ENCODE measurements around the gene FAT2. TPM values are rescaled to one million over a fixed set of nuclear protein-coding genes. Genes with fewer than 3 reads are reported as not detected.

The FAT2 gene
- total and polyA plus RNA-seq, 9 donors, result 0.26 to 4.9 (median 0.49) TPM

DNA sequence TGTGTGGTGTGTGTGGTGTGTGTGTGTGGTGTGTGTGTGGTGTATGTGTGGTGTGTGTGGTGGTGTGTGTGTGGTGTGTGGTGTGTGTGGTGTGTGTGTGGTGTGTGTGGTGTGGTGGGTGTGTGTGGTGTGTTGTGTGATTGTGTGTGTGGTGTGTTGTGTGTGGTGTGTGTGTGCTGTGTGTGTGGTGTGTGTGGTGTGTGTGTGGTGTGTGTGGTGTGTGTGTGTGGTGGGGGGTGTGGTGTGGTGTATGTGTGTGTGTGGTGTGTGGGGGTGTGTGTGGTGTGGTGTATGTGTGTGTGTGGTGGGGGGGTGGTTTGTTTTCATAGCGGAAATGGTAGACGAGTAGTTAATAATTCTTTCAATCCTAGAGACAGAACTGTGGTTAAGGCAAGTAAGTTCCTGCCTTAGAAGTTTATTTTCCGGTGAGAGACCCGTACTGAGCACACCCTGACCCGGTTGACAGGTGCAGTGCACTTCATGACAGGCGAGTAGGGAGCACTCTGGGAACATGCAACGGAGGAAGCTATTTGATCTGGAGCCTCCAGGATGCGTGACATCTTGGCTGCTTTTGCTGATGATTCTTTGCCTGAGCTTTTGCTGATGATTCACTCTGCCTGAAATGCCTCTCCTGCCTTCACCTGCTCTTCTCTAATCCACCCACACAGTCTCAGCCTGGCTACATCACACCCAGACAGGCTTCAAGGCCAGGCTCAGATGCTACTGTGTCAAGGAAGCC, 21.7 kb upstream of the FAT2 start:
- DNase-seq, result peak; percentile 71

DNA sequence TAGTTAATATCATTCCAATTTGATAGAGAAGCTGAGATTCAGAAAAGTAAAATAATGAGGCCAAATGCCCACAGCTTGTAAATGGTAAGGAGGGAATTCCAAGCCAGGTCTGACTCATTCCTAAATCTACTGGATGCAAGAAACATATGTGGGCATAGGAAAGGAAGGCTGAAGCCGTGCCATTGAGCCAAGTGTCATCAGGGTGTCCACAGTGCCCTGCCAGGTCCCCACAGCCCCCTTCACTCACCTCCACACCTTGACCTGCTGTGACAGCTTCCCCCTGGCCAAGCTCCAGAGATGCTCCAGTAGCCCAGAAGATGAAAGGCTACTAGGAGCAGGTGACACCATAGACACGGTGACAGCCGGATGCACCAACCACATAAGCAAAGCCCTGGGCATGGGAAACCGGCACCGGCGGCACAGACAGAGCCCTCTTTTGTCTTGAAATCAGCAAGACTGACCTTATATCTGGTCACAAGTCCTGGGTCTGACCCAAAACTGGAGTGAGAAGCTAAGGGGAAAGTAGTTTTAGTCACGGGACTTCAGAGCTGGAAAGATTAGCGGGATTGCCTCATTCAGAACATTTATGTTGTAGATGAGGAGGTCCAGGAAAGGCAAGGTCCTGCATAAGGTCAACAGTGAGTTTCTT, 20.1 kb upstream of the FAT2 start:
- Histone ChIP-seq H3K4me1 (ENCODE audit: control insufficient read depth, insufficient read depth, low read length) (peaks cover 24% of the 10 kb centered on the region), H3K36me3 (ENCODE audit: control insufficient read depth, insufficient read depth, low read length) (no peaks in the 10 kb centered on the region), H3K27me3 (ENCODE audit: control insufficient read depth, insufficient read depth, low read length) (no peaks in the 10 kb centered on the region), H3K27ac (ENCODE audit: low read length) (no peak overlapping the region), H3K4me3 (ENCODE audit: low read length) (no peak overlapping the region), H3K9me3 (replicated peaks; ENCODE audit: control insufficient read depth, low read depth, low read length) (no peaks in the 10 kb centered on the region)
- no peak for DNase-seq
- WGBS (ENCODE audit: insufficient coverage), result 85% methylated on average over 8 of the region's 8 CpGs

More for the DNA sequence above, 21.7 kb upstream of the FAT2 start:
- H3K27ac ChIP-seq (ENCODE audit: low read length), result peak overlapping the region; percentile 57
- WGBS (ENCODE audit: insufficient coverage), result 30% methylated on average over 7 of the region's 8 CpGs
- H3K9me3 ChIP-seq (replicated peaks; ENCODE audit: control insufficient read depth, low read depth, low read length), result no peaks in the 10 kb centered on the region
- no peaks in the 10 kb centered on the region for H3K27me3 ChIP-seq (ENCODE audit: control insufficient read depth, insufficient read depth, low read length)
- H3K4me3 ChIP-seq (ENCODE audit: low read length), result no peak overlapping the region
- H3K4me1 ChIP-seq (ENCODE audit: control insufficient read depth, insufficient read depth, low read length), result peaks cover 24% of the 10 kb centered on the region
- no peaks in the 10 kb centered on the region for H3K36me3 ChIP-seq (ENCODE audit: control insufficient read depth, insufficient read depth, low read length)

DNA sequence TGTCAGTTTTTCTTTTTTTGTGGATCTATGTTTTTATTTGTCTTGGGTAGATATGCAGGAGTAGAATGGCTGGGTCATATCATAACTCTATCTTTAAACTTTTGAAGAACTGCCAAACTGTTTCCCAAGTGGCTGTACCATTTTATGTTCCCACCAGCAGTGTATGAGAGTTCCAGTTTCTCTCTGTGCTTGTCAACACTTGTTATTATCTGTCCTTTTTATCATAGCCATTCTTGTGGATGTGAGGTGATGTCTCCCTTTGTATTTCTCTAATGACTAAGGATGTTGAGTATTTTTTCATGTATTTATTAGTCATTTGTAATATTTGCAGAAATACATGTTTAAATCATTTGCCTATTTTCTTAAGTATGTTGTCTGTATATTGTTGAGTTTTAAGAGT, 17.4 kb upstream of the FAT2 start:
- H3K27ac ChIP-seq (ENCODE audit: low read length), result no peak overlapping the region
- no peaks in the 10 kb centered on the region for H3K9me3 ChIP-seq (replicated peaks; ENCODE audit: control insufficient read depth, low read depth, low read length)
- peaks cover 3% of the 10 kb centered on the region for H3K27me3 ChIP-seq (ENCODE audit: control insufficient read depth, insufficient read depth, low read length)

DNA sequence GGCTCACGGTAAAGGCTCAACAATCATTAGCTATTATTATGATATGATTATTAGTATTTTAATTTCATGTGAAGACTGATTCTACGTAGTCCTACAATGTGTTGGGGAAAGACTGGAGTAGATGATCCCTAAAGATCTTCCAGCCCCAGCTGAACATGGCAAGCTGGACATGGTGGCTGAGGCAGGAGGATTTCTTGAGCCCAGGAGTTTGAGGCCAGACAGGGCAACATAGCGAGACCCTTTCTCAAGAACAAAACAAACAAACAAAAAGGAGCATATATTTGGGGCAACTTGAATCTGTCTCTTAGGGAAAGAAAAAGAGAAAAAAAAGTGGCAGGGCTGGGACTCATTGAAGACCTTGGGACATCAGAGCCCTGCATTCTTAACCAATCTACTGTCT, 16.2 kb upstream of the FAT2 start:
- WGBS (ENCODE audit: insufficient coverage), result no CpG with 5 or more reads among the region's 3 CpGs
- H3K9me3 ChIP-seq (replicated peaks; ENCODE audit: control insufficient read depth, low read depth, low read length), result no peaks in the 10 kb centered on the region

More for the DNA sequence above, 17.4 kb upstream of the FAT2 start:
- no peak for DNase-seq
- H3K4me1 ChIP-seq (ENCODE audit: control insufficient read depth, insufficient read depth, low read length), result peaks cover 10% of the 10 kb centered on the region
- H3K36me3 ChIP-seq (ENCODE audit: control insufficient read depth, insufficient read depth, low read length), result no peaks in the 10 kb centered on the region
- H3K4me3 ChIP-seq (ENCODE audit: low read length), result no peak overlapping the region

DNA sequence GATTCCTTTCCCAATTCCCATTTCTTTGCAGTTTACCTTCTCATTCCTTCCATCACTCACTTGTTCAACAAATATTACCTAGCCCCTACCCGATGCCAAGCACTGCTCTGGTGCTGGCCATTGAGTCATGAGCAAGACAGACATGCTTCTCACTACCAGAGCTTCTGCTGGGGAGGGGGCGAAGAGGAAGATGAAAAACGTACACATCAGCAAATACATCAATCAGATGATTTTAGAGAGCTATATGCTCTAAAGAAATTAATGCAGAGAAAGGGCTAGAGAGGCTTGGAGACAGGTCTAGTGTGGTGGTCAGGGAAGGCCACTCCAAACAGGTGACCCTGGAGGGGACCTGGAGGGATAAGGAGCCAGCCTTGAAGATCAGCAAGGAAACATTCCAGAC, 14.4 kb upstream of the FAT2 start:
- DNase-seq, result no peak
- no peaks in the 10 kb centered on the region for H3K9me3 ChIP-seq (replicated peaks; ENCODE audit: control insufficient read depth, low read depth, low read length)
- H3K27me3 ChIP-seq (ENCODE audit: control insufficient read depth, insufficient read depth, low read length), result peaks cover 3% of the 10 kb centered on the region
- no peak overlapping the region for H3K27ac ChIP-seq (ENCODE audit: low read length)
- H3K36me3 ChIP-seq (ENCODE audit: control insufficient read depth, insufficient read depth, low read length), result no peaks in the 10 kb centered on the region
- H3K4me1 ChIP-seq (ENCODE audit: control insufficient read depth, insufficient read depth, low read length), result no peaks in the 10 kb centered on the region
- H3K4me3 ChIP-seq (ENCODE audit: low read length), result no peak overlapping the region
- no CpG with 5 or more reads among the region's 3 CpGs for WGBS (ENCODE audit: insufficient coverage)

More for the DNA sequence above, 16.2 kb upstream of the FAT2 start:
- no peaks in the 10 kb centered on the region for H3K36me3 ChIP-seq (ENCODE audit: control insufficient read depth, insufficient read depth, low read length)
- no peak for DNase-seq
- H3K4me1 ChIP-seq (ENCODE audit: control insufficient read depth, insufficient read depth, low read length), result peaks cover 3% of the 10 kb centered on the region
- H3K27me3 ChIP-seq (ENCODE audit: control insufficient read depth, insufficient read depth, low read length), result peaks cover 3% of the 10 kb centered on the region
- H3K4me3 ChIP-seq (ENCODE audit: low read length), result no peak overlapping the region
- H3K27ac ChIP-seq (ENCODE audit: low read length), result no peak overlapping the region

DNA sequence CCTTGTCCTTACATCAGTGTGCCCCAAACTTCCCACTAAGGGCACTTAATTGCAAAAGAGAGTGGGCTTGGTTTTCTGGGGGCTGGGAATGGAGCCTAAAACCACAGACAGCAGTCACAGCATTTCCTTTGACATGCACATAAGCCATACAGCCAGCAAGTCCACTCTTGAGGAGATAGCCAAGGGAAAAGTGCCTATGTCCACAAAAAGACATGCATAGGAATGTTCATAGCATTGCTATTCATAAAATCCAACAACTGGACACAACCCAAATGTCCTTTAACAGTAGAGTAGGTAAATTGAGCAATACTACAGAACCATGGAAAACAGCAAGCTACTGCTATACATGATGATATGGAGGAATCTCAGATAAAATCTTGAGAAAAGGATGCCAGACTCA, 11.7 kb upstream of the FAT2 start:
- H3K36me3 ChIP-seq (ENCODE audit: control insufficient read depth, insufficient read depth, low read length), result no peaks in the 10 kb centered on the region
- H3K9me3 ChIP-seq (replicated peaks; ENCODE audit: control insufficient read depth, low read depth, low read length), result no peaks in the 10 kb centered on the region
- H3K27me3 ChIP-seq (ENCODE audit: control insufficient read depth, insufficient read depth, low read length), result peaks cover 3% of the 10 kb centered on the region
- peaks cover 6% of the 10 kb centered on the region for H3K4me1 ChIP-seq (ENCODE audit: control insufficient read depth, insufficient read depth, low read length)
- H3K4me3 ChIP-seq (ENCODE audit: low read length), result no peak overlapping the region
- H3K27ac ChIP-seq (ENCODE audit: low read length), result no peak overlapping the region
- DNase-seq, result no peak

DNA sequence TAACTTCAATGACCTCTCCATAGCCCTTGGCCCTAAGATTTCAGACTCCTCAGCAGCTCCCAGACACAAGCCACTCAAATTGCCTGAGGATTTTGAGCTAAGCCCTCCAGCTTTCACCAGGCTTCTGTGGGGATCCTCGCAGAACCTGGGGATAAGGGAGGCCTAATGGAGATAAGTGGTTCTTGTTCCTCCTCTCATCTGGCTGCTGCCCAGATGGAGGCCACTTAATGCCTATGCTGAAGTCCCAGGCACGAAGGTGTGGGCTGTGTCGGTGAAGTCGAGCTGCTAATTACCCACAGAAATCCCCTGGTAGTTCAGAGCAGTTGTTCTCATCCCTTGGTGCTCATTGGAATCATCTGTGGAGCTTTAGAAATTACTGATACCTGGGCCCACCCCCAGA, 10.3 kb upstream of the FAT2 start:
- no peak for DNase-seq
- Histone ChIP-seq H3K27ac (ENCODE audit: low read length) (no peak overlapping the region), H3K4me3 (ENCODE audit: low read length) (no peak overlapping the region), H3K4me1 (ENCODE audit: control insufficient read depth, insufficient read depth, low read length) (peaks cover 20% of the 10 kb centered on the region), H3K27me3 (ENCODE audit: control insufficient read depth, insufficient read depth, low read length) (peaks cover 3% of the 10 kb centered on the region), H3K9me3 (replicated peaks; ENCODE audit: control insufficient read depth, low read depth, low read length) (no peaks in the 10 kb centered on the region), H3K36me3 (ENCODE audit: control insufficient read depth, insufficient read depth, low read length) (no peaks in the 10 kb centered on the region)
- 52% methylated on average over 3 of the region's 4 CpGs for WGBS (ENCODE audit: insufficient coverage)

DNA sequence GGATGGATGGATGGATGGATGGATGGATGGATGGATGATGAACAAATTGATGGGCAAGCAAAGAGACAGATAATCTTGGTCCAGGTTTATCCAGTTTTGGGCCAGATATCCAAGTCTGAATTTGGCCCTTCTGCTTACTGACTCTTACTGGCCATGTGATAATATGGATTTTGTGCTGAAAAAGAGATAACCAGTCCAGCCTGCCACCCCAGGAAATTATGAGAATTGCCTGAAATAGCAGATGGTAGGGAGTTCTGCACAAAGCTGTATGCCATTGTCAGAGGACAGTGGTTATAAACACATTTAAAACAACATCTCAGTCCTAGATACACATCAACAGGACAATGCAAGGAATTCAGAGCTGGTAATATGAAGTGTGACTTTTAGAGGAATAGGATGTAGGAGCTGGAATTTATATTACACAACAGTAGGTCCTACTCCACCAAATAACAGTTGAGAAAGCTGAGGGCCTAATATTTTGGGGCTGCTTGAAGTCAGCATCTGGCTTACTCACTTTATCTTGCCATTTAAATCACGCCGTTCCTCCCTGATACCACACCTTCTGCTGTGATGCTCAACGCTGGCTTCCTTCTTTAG, 9.0 kb upstream of the FAT2 start:
- Histone ChIP-seq H3K27me3 (ENCODE audit: control insufficient read depth, insufficient read depth, low read length) (no peaks in the 10 kb centered on the region), H3K27ac (ENCODE audit: low read length) (no peak overlapping the region), H3K9me3 (replicated peaks; ENCODE audit: control insufficient read depth, low read depth, low read length) (no peaks in the 10 kb centered on the region), H3K36me3 (ENCODE audit: control insufficient read depth, insufficient read depth, low read length) (no peaks in the 10 kb centered on the region), H3K4me3 (ENCODE audit: low read length) (no peak overlapping the region), H3K4me1 (ENCODE audit: control insufficient read depth, insufficient read depth, low read length) (peaks cover 30% of the 10 kb centered on the region)
- no CpG with 5 or more reads among the region's 3 CpGs for WGBS (ENCODE audit: insufficient coverage)
- no peak for DNase-seq

DNA sequence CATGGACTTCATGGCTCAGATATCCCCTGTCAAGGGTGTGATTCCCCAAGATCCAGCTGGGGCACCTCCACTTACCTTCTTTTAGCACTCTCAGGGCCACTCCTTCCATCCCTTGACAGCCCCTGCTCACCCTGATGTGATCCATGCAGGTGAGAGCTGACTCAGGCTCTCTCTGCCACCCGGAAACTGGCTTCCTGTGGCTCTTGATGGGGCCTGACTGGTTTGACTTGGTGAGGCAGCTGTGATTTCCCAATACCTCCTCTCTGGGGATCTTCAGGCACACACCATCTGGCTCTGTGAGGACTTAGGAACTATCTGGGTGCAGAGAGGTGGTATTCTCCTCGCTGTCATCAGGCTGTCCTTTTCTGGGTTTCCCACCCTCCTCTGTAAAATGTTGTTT, 7.9 kb upstream of the FAT2 start:
- H3K4me3 ChIP-seq (ENCODE audit: low read length), result no peak overlapping the region
- H3K27ac ChIP-seq (ENCODE audit: low read length), result no peak overlapping the region
- no peaks in the 10 kb centered on the region for H3K27me3 ChIP-seq (ENCODE audit: control insufficient read depth, insufficient read depth, low read length)
- H3K4me1 ChIP-seq (ENCODE audit: control insufficient read depth, insufficient read depth, low read length), result peaks cover 35% of the 10 kb centered on the region
- H3K36me3 ChIP-seq (ENCODE audit: control insufficient read depth, insufficient read depth, low read length), result no peaks in the 10 kb centered on the region
- DNase-seq, result no peak
- no CpG with 5 or more reads among the region's 2 CpGs for WGBS (ENCODE audit: insufficient coverage)
- H3K9me3 ChIP-seq (replicated peaks; ENCODE audit: control insufficient read depth, low read depth, low read length), result no peaks in the 10 kb centered on the region

DNA sequence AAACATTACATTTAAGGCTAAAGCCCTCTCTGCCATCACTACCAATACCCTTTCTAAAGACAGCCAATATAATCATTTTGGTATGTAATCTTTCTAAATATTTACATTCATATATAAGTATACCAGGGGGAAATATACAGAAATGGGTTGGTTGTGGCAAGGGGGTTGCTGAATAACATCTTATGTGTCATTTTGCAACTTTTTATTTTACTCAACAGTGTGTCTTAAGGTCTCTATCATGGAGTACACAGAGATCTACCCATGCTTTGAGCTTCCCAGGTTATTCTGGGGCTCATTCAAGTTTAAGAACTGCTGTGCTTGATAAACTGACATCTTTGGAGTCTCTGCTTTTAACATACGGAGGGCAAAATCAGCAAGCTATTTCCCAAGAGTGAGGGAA, 7.4 kb upstream of the FAT2 start:
- Histone ChIP-seq H3K4me1 (ENCODE audit: control insufficient read depth, insufficient read depth, low read length) (peaks cover 35% of the 10 kb centered on the region), H3K27me3 (ENCODE audit: control insufficient read depth, insufficient read depth, low read length) (no peaks in the 10 kb centered on the region), H3K9me3 (replicated peaks; ENCODE audit: control insufficient read depth, low read depth, low read length) (no peaks in the 10 kb centered on the region), H3K36me3 (ENCODE audit: control insufficient read depth, insufficient read depth, low read length) (no peaks in the 10 kb centered on the region), H3K4me3 (ENCODE audit: low read length) (no peak overlapping the region), H3K27ac (ENCODE audit: low read length) (no peak overlapping the region)
- WGBS (ENCODE audit: insufficient coverage), result 85% methylated on average over 1 of the region's 1 CpG
- no peak for DNase-seq

Measured in muscle of leg (tissue), 11 donors.